ENCODE measurements around the gene INPP1.

Gene INPP1

GRCh38 chr2:190380962-190381412 is 37.6 kb downstream of the INPP1 start:
- TF ChIP-seq CTCF (IDR thresholded peaks at IDR 0.05; ENCODE audit: control insufficient read depth, insufficient read depth, low read depth, low read length, missing control alignments) = no peak
- no peak overlapping the region for H3K4me3 ChIP-seq (ENCODE audit: control insufficient read depth, low read depth, low read length)
- no peak for DNase-seq (ENCODE audit: low read depth)

- DNase-seq (ENCODE audit: low read depth) = peak; percentile 18
- no peak overlapping the region for H3K4me3 ChIP-seq (ENCODE audit: control insufficient read depth, low read depth, low read length)
- TF ChIP-seq CTCF (IDR thresholded peaks at IDR 0.05; ENCODE audit: control insufficient read depth, insufficient read depth, low read depth, low read length, missing control alignments) = peak; percentile 36
Observed at GRCh38 chr2:190382851-190383250, 39.5 kb downstream of the INPP1 start.

- no peak for DNase-seq (ENCODE audit: low read depth)
Observed at GRCh38 chr2:190387422-190387821, 44.0 kb downstream of the INPP1 start.

GRCh38 chr2:190396271-190396670 is 52.9 kb downstream of the INPP1 start:
- no peak for TF ChIP-seq CTCF (IDR thresholded peaks at IDR 0.05; ENCODE audit: control insufficient read depth, insufficient read depth, low read depth, low read length, missing control alignments)
- no peak overlapping the region for H3K4me3 ChIP-seq (ENCODE audit: control insufficient read depth, low read depth, low read length)
- DNase-seq (ENCODE audit: low read depth) = no peak

More at GRCh38 chr2:190387422-190387821, 44.0 kb downstream of the INPP1 start:
- no peak overlapping the region for H3K4me3 ChIP-seq (ENCODE audit: control insufficient read depth, low read depth, low read length)
- TF ChIP-seq CTCF (IDR thresholded peaks at IDR 0.05; ENCODE audit: control insufficient read depth, insufficient read depth, low read depth, low read length, missing control alignments) = no peak

GRCh38 chr2:190402986-190403603 is 59.7 kb downstream of the INPP1 start:
- no peak for DNase-seq (ENCODE audit: low read depth)
- no peak for TF ChIP-seq CTCF (IDR thresholded peaks at IDR 0.05; ENCODE audit: control insufficient read depth, insufficient read depth, low read depth, low read length, missing control alignments)

GRCh38 chr2:190404487-190404886 is 61.1 kb downstream of the INPP1 start:
- no peak for DNase-seq (ENCODE audit: low read depth)
- TF ChIP-seq CTCF (IDR thresholded peaks at IDR 0.05; ENCODE audit: control insufficient read depth, insufficient read depth, low read depth, low read length, missing control alignments) = no peak
- no peak overlapping the region for H3K4me3 ChIP-seq (ENCODE audit: control insufficient read depth, low read depth, low read length)

More at GRCh38 chr2:190402986-190403603, 59.7 kb downstream of the INPP1 start:
- H3K4me3 ChIP-seq (ENCODE audit: control insufficient read depth, low read depth, low read length) = no peak overlapping the region
